Peyer's patch (tissue), 4 donors: Measurements from ENCODE around the gene SLC25A45. TPM values are rescaled to one million over a fixed set of nuclear protein-coding genes. Genes with fewer than 3 reads are reported as not detected.

Experiments
- DNase-seq, 3 donors: peaks; one replicate each; pipeline ENCODE4 v3.0.0-alpha.2; 2017 to 2019
- H3K27ac ChIP-seq, 4 donors: fragments of 200-600 bp; sonication (generic); one replicate each; pipeline ENCODE4 v1.5.1; 2016 to 2019
- H3K27me3 ChIP-seq, 2 donors: fragments of 200-600 bp; sonication (generic); one replicate each; pipeline ENCODE4 v1.5.1; 2019
- H3K36me3 ChIP-seq, 3 donors: fragments of 200-600 bp; sonication (generic); one replicate each; pipeline ENCODE4 v1.5.1; 2016 to 2019
- H3K4me1 ChIP-seq, 4 donors: fragments of 200-600 bp; sonication (generic); one replicate each; pipeline ENCODE4 v1.5.1; 2016 to 2019
- H3K4me3 ChIP-seq, 4 donors: fragments of 200-600 bp; sonication (generic); 1 replicate in 3 of 4; 2 replicates in 1 of 4; pipeline ENCODE4 v1.5.1; 2016 to 2019; ENCODE audit warnings: mild to moderate bottlenecking in 1 of 4
- H3K9me3 ChIP-seq, 4 donors: fragments of 200-600 bp; sonication (generic); one replicate each; pipeline ENCODE4 v1.5.1; 2016 to 2019; ENCODE audit warnings: mild to moderate bottlenecking in 1 of 4
- CTCF ChIP-seq, 6 experiments: fragments of 450-650 bp in 4 of 6; fragments of 200-600 bp in 2 of 6; sonication (generic) in 1 of 6; IDR thresholded peaks; one replicate each; pipeline ENCODE4 v1.5.1; 2017 to 2019; ENCODE audit warnings: antibody characterized with exemption in 6 of 6, mild to moderate bottlenecking in 3 of 6, moderate library complexity in 1 of 6
- POLR2A ChIP-seq, 2 donors: fragments of 450-650 bp; IDR thresholded peaks; one replicate each; pipeline ENCODE4 v1.5.1; 2017; ENCODE audit warnings: antibody characterized with exemption in 2 of 2, mild to moderate bottlenecking in 2 of 2, moderate library complexity in 2 of 2
- total RNA-seq, 4 donors: library from RNA; depleted of rRNA; stranded (reverse); fragments of >200 nt; gene quantifications; one replicate each; pipeline ENCODE4 v1.1.0, GENCODE V29; 2016

Gene SLC25A45
- total RNA-seq, 4 donors from 2014 or later: 23.3 to 50.6 (median 40.2) TPM

- Histone ChIP-seq H3K27ac (peak overlapping the region; percentile 97 to 100 (median 98)), H3K9me3 (no peaks in the 10 kb centered on the region), H3K27me3 (no peaks in the 10 kb centered on the region), H3K4me1 (peaks cover 0 to 51% (median 23%) of the 10 kb centered on the region in 4 donors), H3K4me3 (peak overlapping the region in 2 of 4 donors; percentile 66 to 81), H3K36me3 (peaks cover 0 to 32% (median 0%) of the 10 kb centered on the region in 3 donors)
- TF ChIP-seq POLR2A (IDR thresholded peaks at IDR 0.05) (peak; percentile 48 to 61), CTCF (IDR thresholded peaks at IDR 0.05) (peak in 1 of 6 experiments; percentile 10)
- peak; percentile 23 to 60 (median 52) for DNase-seq
These were observed 46.7 kb upstream of the SLC25A45 start for GRCh38 chr11:65429068-65429681.

- Histone ChIP-seq H3K27ac (peak overlapping the region; percentile 97 to 100 (median 98)), H3K36me3 (peaks cover 0 to 31% (median 0%) of the 10 kb centered on the region in 3 donors), H3K27me3 (no peaks in the 10 kb centered on the region), H3K4me1 (peaks cover 0 to 51% (median 23%) of the 10 kb centered on the region in 4 donors), H3K4me3 (peak overlapping the region in 3 of 4 donors; percentile 61 to 81 (median 66)), H3K9me3 (no peaks in the 10 kb centered on the region)
- TF ChIP-seq POLR2A (IDR thresholded peaks at IDR 0.05) (peak in 1 of 2 donors; percentile 56), CTCF (IDR thresholded peaks at IDR 0.05) (no peak)
- DNase-seq: peak; percentile 56 to 64 (median 62)
These were observed 46.2 kb upstream of the SLC25A45 start for GRCh38 chr11:65428578-65429067.

- H3K4me3 ChIP-seq: peak overlapping the region; percentile 61 to 91 (median 74)
- peak overlapping the region; percentile 97 to 100 (median 98) for H3K27ac ChIP-seq
- H3K9me3 ChIP-seq: no peaks in the 10 kb centered on the region
- no peaks in the 10 kb centered on the region for H3K27me3 ChIP-seq
- H3K36me3 ChIP-seq: peaks cover 0 to 33% (median 0%) of the 10 kb centered on the region in 3 donors
- peak; percentile 47 to 70 (median 60) for DNase-seq
- H3K4me1 ChIP-seq: peaks cover 0 to 51% (median 23%) of the 10 kb centered on the region in 4 donors
- no peak for TF ChIP-seq POLR2A (IDR thresholded peaks at IDR 0.05)
- no peak for TF ChIP-seq CTCF (IDR thresholded peaks at IDR 0.05)
These were observed 45.5 kb upstream of the SLC25A45 start for GRCh38 chr11:65427691-65428577.

- peaks cover 0 to 43% (median 22%) of the 10 kb centered on the region in 4 donors for H3K4me1 ChIP-seq
- H3K9me3 ChIP-seq: no peaks in the 10 kb centered on the region
- TF ChIP-seq POLR2A (IDR thresholded peaks at IDR 0.05) (peak in 1 of 2 donors; percentile 75), CTCF (IDR thresholded peaks at IDR 0.05) (no peak)
- DNase-seq: peak; percentile 44 to 74 (median 66)
- peak overlapping the region; percentile 97 to 100 (median 98) for H3K27ac ChIP-seq
- H3K4me3 ChIP-seq: peak overlapping the region; percentile 61 to 91 (median 74)
- no peaks in the 10 kb centered on the region for H3K27me3 ChIP-seq
- peaks cover 0 to 33% (median 0%) of the 10 kb centered on the region in 3 donors for H3K36me3 ChIP-seq
These were observed 44.6 kb upstream of the SLC25A45 start for GRCh38 chr11:65426839-65427690.
